ENCODE results near the gene DUSP19. TPM values are rescaled to one million over a fixed set of nuclear protein-coding genes. Genes with fewer than 3 reads are reported as not detected.
A peak's percentile ranks its signal among the peaks of the same experiment; 100 is the strongest.

Gene DUSP19
- total and polyA plus RNA-seq, 10 of the 15 experiments (the other 5 are each of a cell fraction or from before 2014, with no cell fraction given): 0.16 to 1.7 (median 0.57) TPM

GRCh38 chr2:183125659-183126341 lies 47.3 kb downstream of the DUSP19 start (continued):
- peak; percentile 56; the same call in 1 of the 2 replicates for TF ChIP-seq MLLT1 (IDR thresholded peaks at IDR 0.05)
- no peak for TF ChIP-seq HDAC6 (IDR thresholded peaks at IDR 0.05; ENCODE audit: unreplicated experiment)
- TF ChIP-seq POLR2AphosphoS5 (IDR thresholded peaks at IDR 0.05; ENCODE audit: low read length): no peak
- no peak for TF ChIP-seq NBN (IDR thresholded peaks at IDR 0.05)
- no peak for TF ChIP-seq MYB (IDR thresholded peaks at IDR 0.05; ENCODE audit: borderline replicate concordance, low read depth, low read length)

- RAD21 ChIA-PET (ENCODE audit: unreplicated experiment): interaction anchor here (0.6 kb wide), 1 partner anchor 50 kb away, joined by 4 read pairs; no protein-coding TSS in a partner anchor
- Histone ChIP-seq H3K27me3 (replicated peaks in 1 of 2; ENCODE audit: control insufficient read depth in 2 of 2, insufficient read depth in 2 of 2, low read length in 1 of 2) (no peaks in the 10 kb centered on the region), H2AFZ (ENCODE audit: control insufficient read depth, low read depth, low read length) (no peak overlapping the region), H3K4me2 (ENCODE audit: control insufficient read depth, insufficient read depth) (no peak overlapping the region), H3K79me2 (ENCODE audit: control insufficient read depth, insufficient read depth, low read length) (peaks cover 49% of the 10 kb centered on the region), H3K4me3 (peak overlapping the region; percentile 78; the same call in 1 of the 2 replicates), H3K9me3 (replicated peaks; ENCODE audit: control insufficient read depth, insufficient read depth, low read length) (no peaks in the 10 kb centered on the region), H3K9ac (ENCODE audit: control insufficient read depth, insufficient read depth, low read length) (no peak overlapping the region), H4K20me1 (ENCODE audit: control insufficient read depth, insufficient read depth) (no peaks in the 10 kb centered on the region), H3K36me3 (ENCODE audit: control insufficient read depth in 2 of 2, insufficient read depth in 2 of 2, low read length in 1 of 2) (peaks cover 0 to 7% of the 10 kb centered on the region in 2 experiments; a peak in 2 of 4 replicates), H3K4me1 (ENCODE audit: control insufficient read depth, insufficient read depth, low read length) (peaks cover 4% of the 10 kb centered on the region; the same call in 1 of the 2 replicates), H3K27ac (ENCODE audit: control insufficient read depth, insufficient read depth) (no peak overlapping the region)
- SMC1A ChIA-PET (ENCODE audit: uncharacterized antibody, unreplicated experiment): interaction anchor here (0.7 to 1.5 kb wide), 4 partner anchors 17 to 88 kb away, joined by 4 read pairs; partner anchors contain the start of gene DUSP19
- in situ Hi-C loops (cut with MboI): no loop called here
- POLR2A ChIA-PET: no interaction called here
- no TSS peak for BruUV-seq (replicated peaks)
- CTCF ChIA-PET: interaction anchor here (1.1 to 3.0 kb wide), 2 partner anchors 9 to 12 kb away, joined by 3 to 14 read pairs; no protein-coding TSS in a partner anchor
- no peak for ATAC-seq
- no peak for TF ChIP-seq CREM (IDR thresholded peaks at IDR 0.05; ENCODE audit: low read depth)
- TF ChIP-seq SUZ12 (IDR thresholded peaks at IDR 0.05; ENCODE audit: unreplicated experiment): no peak
- TF ChIP-seq EED (IDR thresholded peaks at IDR 0.05; ENCODE audit: low read depth): no peak
- WGBS (ENCODE audit: insufficient coverage, insufficient replicate concordance, low lambda C conversion rate, missing lambda C conversion rate): 80% methylated on average over 2 of the region's 2 CpGs
- DNase-seq (ENCODE audit: low read depth, low spot score): no peak
- FAIRE-seq: no peak
- intact Hi-C loops (cut with micrococcal nuclease; ENCODE audit: unreplicated experiment): no loop called here
Observed at GRCh38 chr2:183126635-183127034, 48.1 kb downstream of the DUSP19 start.
